GM06990 (cell line): Measurements from ENCODE around the gene RHOH.
"Not testable (repeated sequence)": the region's sequence is repeated elsewhere in the genome, so short reads cannot be mapped to it uniquely, and the experiment has no call there.

ENCODE experiments used
- DNase-seq: peaks from one replicate; pipeline ENCODE4 v3.0.0-alpha.2; 2011; ENCODE audit not compliant: insufficient read length; ENCODE audit errors: extremely low read depth
- H3K27me3 ChIP-seq: replicated peaks from 2 replicates; pipeline ENCODE4 v1.6.0; 2011; ENCODE audit warnings: low read length; ENCODE audit not compliant: control insufficient read depth, insufficient read depth
- H3K36me3 ChIP-seq: 2 replicates; pipeline ENCODE4 v1.5.1; 2011; ENCODE audit warnings: low read length; ENCODE audit not compliant: control insufficient read depth, insufficient read depth
- H3K4me3 ChIP-seq: replicated peaks from 2 replicates; pipeline ENCODE4 v1.5.1; 2011; ENCODE audit warnings: low read depth, mild to moderate bottlenecking, control low read depth, low read length
- CTCF ChIP-seq: IDR thresholded peaks from 2 replicates; pipeline ENCODE4 v1.5.1; 2011; ENCODE audit warnings: low read length, control low read depth, mild to moderate bottlenecking, inconsistent platforms; ENCODE audit not compliant: insufficient read depth, poor library complexity, severe bottlenecking

The RHOH gene

GRCh38 chr4:40289366-40290188 is 92.7 kb downstream of the RHOH start:
- no peaks in the 10 kb centered on the region for H3K27me3 ChIP-seq
- no peak for DNase-seq
- TF ChIP-seq CTCF, result no peak

GRCh38 chr4:40290611-40291186 is 93.9 kb downstream of the RHOH start:
- H3K4me3 ChIP-seq, H3K36me3 ChIP-seq, H3K27me3 ChIP-seq, DNase-seq: not testable (repeated sequence)

More at GRCh38 chr4:40289366-40290188, 92.7 kb downstream of the RHOH start:
- no peaks in the 10 kb centered on the region for H3K36me3 ChIP-seq
- H3K4me3 ChIP-seq, result no peak overlapping the region

- H3K36me3 ChIP-seq, result no peaks in the 10 kb centered on the region
- H3K4me3 ChIP-seq, result no peak overlapping the region
- no peak for DNase-seq
- H3K27me3 ChIP-seq, result no peaks in the 10 kb centered on the region
- TF ChIP-seq CTCF, result no peak
These were observed 95.5 kb downstream of the RHOH start for GRCh38 chr4:40292313-40292759.

- no peaks in the 10 kb centered on the region for H3K36me3 ChIP-seq
- no peak for DNase-seq
- no peaks in the 10 kb centered on the region for H3K27me3 ChIP-seq
- H3K4me3 ChIP-seq, result no peak overlapping the region
- no peak for TF ChIP-seq CTCF
These were observed 97.5 kb downstream of the RHOH start for GRCh38 chr4:40294339-40294738.

- not testable (repeated sequence) for DNase-seq, H3K27me3 ChIP-seq, H3K4me3 ChIP-seq, H3K36me3 ChIP-seq
These were observed 98.2 kb downstream of the RHOH start for GRCh38 chr4:40295030-40295429.

GRCh38 chr4:40295572-40295971 is 98.7 kb downstream of the RHOH start:
- Histone ChIP-seq H3K36me3 (no peaks in the 10 kb centered on the region), H3K27me3 (no peaks in the 10 kb centered on the region), H3K4me3 (no peak overlapping the region)
- TF ChIP-seq CTCF, result no peak
- DNase-seq, result no peak
